CD4-positive, alpha-beta T cell treated with Interleukin-2 at 100 ng/mL for 4 hours (primary cell): Measurements from ENCODE around the gene USF1.

Experiments
- DNase-seq: peaks from one replicate; pipeline ENCODE4 v3.0.0-alpha.2; 2020; ENCODE audit warnings: low spot score

USF1 gene

GRCh38 chr1:161045736-161046604 lies at the start of gene USF1:
TSS of gene USF1 (minus strand) at chr1:161045977. CDS start at chr1:161043275, 2,702 bp downstream.
- DNase-seq = peak; percentile 95

GRCh38 chr1:161095230-161095629 lies 49.5 kb upstream of the USF1 start:
- no peak for DNase-seq

GRCh38 chr1:161094481-161094880 lies 48.7 kb upstream of the USF1 start:
- DNase-seq = no peak

- DNase-seq = peak; percentile 42
Observed at GRCh38 chr1:161092621-161093028, 46.8 kb upstream of the USF1 start.

- no peak for DNase-seq
Observed at GRCh38 chr1:161091796-161092507, 46.2 kb upstream of the USF1 start.

- no peak for DNase-seq
Observed at GRCh38 chr1:161091093-161091492, 45.3 kb upstream of the USF1 start.

GRCh38 chr1:161090617-161091016 lies 44.8 kb upstream of the USF1 start:
- DNase-seq = no peak

- no peak for DNase-seq
Observed at GRCh38 chr1:161089938-161090337, 44.2 kb upstream of the USF1 start.

GRCh38 chr1:161089251-161089924 lies 43.6 kb upstream of the USF1 start, which contains the start of gene NECTIN4:
TSS of gene NECTIN4 (minus strand) at chr1:161089558. CDS start at chr1:161089296, 262 bp downstream.
- DNase-seq = no peak

GRCh38 chr1:161088587-161089110 lies 42.9 kb upstream of the USF1 start:
- no peak for DNase-seq

- no peak for DNase-seq
Observed at GRCh38 chr1:161086457-161086856, 40.7 kb upstream of the USF1 start.

GRCh38 chr1:161085165-161085564 lies 39.4 kb upstream of the USF1 start:
- DNase-seq = no peak

GRCh38 chr1:161084597-161084988 lies 38.8 kb upstream of the USF1 start:
- no peak for DNase-seq

- DNase-seq = no peak
Observed at GRCh38 chr1:161083748-161084596, 38.2 kb upstream of the USF1 start.

GRCh38 chr1:161082996-161083747 lies 37.4 kb upstream of the USF1 start:
- peak; percentile 17 for DNase-seq

GRCh38 chr1:161082483-161082882 lies 36.7 kb upstream of the USF1 start:
- DNase-seq = no peak

GRCh38 chr1:161081519-161081918 lies 35.7 kb upstream of the USF1 start:
- DNase-seq = no peak

- no peak for DNase-seq
Observed at GRCh38 chr1:161080441-161081405, 34.9 kb upstream of the USF1 start.

- no peak for DNase-seq
Observed at GRCh38 chr1:161079436-161080110, 33.8 kb upstream of the USF1 start.
